Fibroblast of skin of back (primary cell): ENCODE data around the gene LSM7.

Experiments used
- DNase-seq: peaks from one replicate; pipeline ENCODE4 v3.0.0-alpha.2; 2013

LSM7 gene

DNA sequence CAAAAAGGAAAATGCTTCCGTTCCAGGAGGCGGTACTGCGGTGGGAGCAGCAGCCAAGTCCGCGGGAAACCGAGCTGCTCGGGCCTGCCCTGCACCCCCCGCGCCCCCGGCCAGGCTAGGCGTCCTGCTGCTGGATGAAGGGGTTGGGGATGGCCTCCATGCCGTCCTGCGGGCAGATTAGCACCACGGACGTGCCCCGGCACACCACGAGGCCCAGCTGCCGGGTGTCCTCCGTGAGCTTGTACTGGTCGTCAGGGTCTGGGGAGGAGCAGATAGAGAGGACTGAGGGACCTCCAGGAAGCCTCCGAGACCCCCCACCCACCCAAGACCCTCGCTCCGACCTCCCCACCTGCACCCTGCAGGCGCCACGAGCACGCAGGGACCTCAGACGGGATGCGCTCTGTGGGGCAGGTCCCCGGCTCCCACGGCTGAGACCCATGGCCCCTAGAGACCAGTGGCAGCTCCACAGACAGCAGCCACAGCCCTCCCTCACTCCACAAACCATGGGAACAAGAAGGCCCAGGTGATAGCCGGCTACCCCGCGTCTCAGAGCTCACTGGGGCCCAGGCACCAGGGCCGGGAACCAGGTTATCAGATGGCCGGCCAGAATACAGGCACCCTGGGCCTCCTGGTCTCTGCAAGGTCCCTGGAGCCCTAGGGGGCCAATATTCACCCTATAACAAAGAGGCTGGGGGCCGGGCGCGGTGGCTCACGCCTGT is 6.7 kb downstream of the LSM7 start:
- DNase-seq = no peak

- DNase-seq = no peak
Observed at GRCh38 chr19:2320939-2321338, 7.4 kb downstream of the LSM7 start.

DNA sequence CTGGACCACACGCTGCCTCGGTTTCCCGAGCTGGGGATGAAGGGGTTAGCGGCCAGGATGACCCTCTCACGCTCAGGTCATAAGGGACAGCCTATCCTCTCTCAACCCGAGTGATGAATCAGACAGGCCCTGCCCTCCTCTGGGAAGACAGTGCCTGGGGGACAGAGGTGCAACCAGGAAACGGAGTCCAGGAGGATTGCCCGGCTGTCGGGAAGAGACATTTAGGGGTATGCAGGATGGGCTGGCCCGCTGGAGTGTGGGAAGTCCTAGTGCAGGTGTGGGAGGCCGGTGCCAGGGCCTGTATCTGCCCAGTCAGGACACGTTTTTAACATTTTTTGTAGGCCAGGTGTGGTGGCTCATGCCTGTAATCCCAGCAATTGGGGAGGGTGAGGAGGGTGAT is 8.3 kb downstream of the LSM7 start:
- no peak for DNase-seq

GRCh38 chr19:2319551-2319950 is 8.8 kb downstream of the LSM7 start:
- no peak for DNase-seq

- DNase-seq = no peak
Observed at GRCh38 chr19:2318923-2319322, 9.5 kb downstream of the LSM7 start.

DNA sequence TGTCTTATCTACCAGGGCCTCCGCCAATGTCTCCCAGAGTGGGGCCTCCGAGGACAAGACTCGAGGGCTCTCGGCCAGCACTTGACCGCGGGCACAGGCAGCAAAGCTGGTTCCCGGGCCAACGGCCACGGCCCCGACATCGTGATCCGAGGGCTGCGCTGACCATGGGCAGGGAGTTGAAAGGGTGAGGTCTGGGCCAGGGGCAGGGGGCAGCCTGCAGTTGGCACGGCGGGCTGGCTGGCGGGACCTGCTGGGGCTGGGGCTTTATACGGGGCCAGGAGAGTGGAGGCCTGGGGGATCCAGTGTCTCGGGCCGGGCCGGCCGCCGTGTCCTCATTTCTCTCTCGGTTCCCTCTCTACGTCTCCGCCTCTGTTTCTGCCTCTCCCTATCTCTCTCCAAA is 10.6 kb downstream of the LSM7 start:
- DNase-seq = no peak

- DNase-seq = no peak
Observed at GRCh38 chr19:2317300-2317699, 11.1 kb downstream of the LSM7 start.

DNA sequence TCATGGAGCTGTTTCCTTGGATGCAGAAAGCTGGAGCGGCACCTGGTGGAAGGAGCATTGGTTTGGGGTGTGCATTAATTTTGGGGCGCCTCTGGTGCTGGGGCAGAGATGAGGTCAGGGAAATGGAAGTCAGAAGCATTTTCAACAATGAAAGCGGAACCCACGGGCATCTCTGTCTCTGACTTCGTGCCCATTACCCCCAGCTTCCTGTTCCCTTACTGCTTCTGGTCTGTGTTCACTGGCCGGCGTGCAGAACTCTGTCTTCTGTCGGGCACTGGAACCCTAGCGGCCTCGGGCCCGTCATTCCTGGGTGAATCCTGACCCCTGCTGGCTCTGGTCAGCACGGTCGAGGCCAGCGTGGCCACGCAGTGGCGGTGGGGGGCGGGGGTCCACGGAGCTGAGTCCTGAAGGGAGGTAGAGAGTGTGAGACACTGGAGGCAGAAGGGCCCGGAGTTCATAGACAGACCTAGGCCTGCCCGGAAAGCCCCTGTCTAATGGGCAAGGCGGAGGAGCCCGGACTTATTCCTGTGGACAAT is 12.5 kb downstream of the LSM7 start:
- DNase-seq = peak; percentile 54

GRCh38 chr19:2315121-2315817 is 13.1 kb downstream of the LSM7 start:
- DNase-seq = no peak

GRCh38 chr19:2312820-2313501 is 15.4 kb downstream of the LSM7 start:
- no peak for DNase-seq

GRCh38 chr19:2311093-2311492 is 17.3 kb downstream of the LSM7 start:
- no peak for DNase-seq

- DNase-seq = peak; percentile 59
Observed at GRCh38 chr19:2309734-2310362, 18.5 kb downstream of the LSM7 start.

GRCh38 chr19:2308114-2308556 is 20.3 kb downstream of the LSM7 start, which contains the start of gene LINGO3:
Gene LINGO3 (minus strand): TSS chr19:2308154. CDS start chr19:2291776, 16,378 bp downstream.
- DNase-seq = no peak

DNA sequence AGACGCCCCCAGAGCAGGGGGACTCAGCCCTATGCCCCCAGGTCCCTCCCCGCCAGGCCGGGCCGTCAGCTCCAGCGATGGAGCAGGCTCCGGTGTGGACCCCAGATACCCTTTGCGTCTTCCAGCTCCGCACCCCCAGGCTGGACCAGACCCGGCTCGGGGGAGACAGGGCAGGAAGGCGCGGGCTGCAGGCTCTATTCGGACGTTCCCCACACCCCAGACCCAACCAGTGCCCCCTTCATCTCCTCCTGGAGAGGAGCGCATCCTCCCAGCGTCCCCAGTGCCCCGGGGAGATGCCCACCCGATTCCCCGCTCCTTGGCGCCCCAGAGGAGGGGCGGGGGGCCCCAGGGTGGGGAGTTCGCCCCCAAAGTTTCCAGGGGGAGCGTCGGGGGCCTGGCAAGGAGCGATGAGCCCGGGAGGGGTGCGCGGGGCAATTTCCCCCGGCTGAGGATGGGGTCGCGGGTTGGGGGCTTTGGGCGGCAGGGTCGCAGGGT is 20.8 kb downstream of the LSM7 start:
- no peak for DNase-seq

- DNase-seq = no peak
Observed at GRCh38 chr19:2306971-2307370, 21.4 kb downstream of the LSM7 start.

- DNase-seq = no peak
Observed at GRCh38 chr19:2306281-2306806, 22.0 kb downstream of the LSM7 start.

- DNase-seq = no peak
Observed at GRCh38 chr19:2305452-2306280, 22.7 kb downstream of the LSM7 start.

DNA sequence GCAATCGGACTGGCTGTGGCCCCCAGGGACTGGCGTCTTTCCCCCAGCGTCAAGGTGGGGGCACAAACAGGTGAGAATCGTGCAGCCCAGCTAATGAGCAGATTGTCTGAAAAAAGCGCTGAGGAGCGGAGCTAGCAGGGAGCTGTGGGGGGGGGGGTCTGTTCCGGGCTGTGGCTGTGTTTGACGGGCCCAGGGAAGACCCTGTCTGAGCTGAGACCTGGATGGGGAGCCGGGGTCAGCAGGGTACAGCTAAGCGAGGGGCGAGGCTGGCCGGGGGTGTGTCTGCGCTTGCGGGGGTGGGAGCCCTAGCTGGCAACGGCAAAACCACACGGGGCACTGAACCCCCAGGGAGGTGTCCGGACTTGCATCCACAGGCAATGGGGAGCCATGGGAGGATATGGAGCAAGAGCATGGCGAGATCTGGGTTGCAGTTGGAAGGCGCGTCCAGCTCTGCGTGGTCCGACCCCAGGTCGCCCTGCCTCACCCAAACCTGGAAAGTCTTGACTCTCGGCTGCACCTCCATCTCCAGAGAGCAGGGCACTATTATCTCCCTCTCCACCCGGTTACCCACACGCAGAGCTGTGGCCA is 25.1 kb downstream of the LSM7 start:
- no peak for DNase-seq

DNA sequence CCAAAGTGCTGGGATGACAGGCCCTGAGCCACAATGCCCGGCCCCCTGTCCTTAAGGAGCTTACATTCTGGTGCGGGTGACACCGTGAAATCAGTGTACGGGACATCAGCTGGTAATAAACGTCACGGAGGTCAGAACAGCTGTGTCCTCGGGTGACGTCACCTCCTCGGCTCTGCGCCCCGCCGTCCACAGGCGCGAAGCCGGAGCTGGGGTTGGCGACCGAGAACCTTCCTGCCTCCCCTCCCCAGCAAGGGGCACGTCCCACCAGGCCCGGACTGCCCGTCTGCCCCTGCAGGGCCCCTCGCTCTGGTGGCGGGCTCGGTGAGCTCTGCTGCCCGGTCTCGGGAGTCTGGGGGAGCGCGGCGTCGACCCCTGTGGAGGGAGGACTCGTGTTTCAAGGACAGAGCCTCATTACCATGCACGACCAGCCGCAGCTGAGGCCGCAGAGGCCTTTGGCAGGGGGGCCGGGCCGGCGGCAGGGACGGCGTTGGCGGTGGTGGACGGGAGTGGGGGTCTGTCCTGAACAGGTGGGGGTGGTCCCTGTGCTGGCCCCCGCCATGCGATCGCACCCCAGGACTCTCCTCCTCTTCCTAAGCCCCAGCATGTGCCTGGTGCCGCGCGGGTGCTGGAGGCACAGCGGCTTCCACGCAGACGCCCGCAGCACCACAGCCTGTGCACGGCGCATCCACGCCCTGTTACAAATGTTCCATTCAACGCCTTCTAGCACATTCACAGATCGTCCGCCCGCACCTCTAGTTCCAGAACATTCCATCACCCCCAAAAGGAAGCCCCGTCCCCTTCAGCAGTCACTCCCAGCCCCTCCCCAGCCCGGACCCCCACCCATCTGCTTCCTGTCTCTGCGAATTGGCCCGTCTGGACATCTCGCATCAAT is 25.8 kb downstream of the LSM7 start:
- DNase-seq = peak; percentile 28

DNA sequence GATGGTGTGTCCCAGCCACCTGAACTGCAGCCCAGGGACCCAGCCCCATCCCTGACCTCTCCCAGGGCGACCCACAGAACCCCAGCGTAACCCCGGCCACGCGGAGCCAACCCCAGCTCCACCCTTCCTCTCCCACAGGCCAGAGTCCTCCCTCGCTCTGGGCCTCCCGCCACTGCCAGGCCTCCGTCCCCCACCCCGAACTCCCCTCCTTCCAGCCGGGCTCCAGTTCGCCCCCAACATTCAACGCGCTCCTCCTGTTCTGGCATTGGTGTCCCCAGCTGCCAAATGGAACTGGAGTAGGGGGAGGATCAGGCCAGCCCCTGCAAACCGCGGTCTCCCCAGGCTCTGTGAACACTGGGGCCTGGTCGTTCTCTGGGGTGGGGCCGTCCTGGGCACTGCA is 27.9 kb downstream of the LSM7 start:
- DNase-seq = no peak
